GM12878 (cell line): ENCODE results near the gene TRIM32. TPM values are rescaled to one million over a fixed set of nuclear protein-coding genes. Genes with fewer than 3 reads are reported as not detected.

Source experiments
- ATAC-seq: fragments of 200-7000 bp; cut with Tn5 transposase; 3 replicates; pipeline ENCODE4 v1.9.1; 2020; ENCODE audit warnings: mild to moderate bottlenecking, moderate library complexity
- BruUV-seq: library from RNA; stranded (reverse); fragments of 400-500 nt; replicated peaks from 2 replicates; lab custom pipeline; 2021; lab: Mats Ljungman, UMichigan
- CTCF ChIA-PET: fragments of 300-600 bp; sonication (Branson Sonifier 250); formaldehyde crosslinking; extraction: SDS; loops from one replicate; lab custom pipeline; 2021; ENCODE audit warnings: inconsistent platforms; lab: Yijun Ruan, JAX
- POLR2A ChIA-PET: fragments of 350-600 bp; formaldehyde crosslinking; extraction: SDS; loops from one replicate; lab custom pipeline; 2021; ENCODE audit warnings: inconsistent platforms; lab: Charles Lee
- RAD21 ChIA-PET: fragments of 300-600 bp; sonication (Branson Sonifier 250); formaldehyde crosslinking; loops from one replicate; lab custom pipeline; 2023; ENCODE audit warnings: antibody characterized with exemption; ENCODE audit not compliant: unreplicated experiment; lab: Charles Lee
- SMC1A ChIA-PET: fragments of 300-600 bp; sonication (Branson Sonifier 250); formaldehyde crosslinking; loops from one replicate; lab custom pipeline; 2023; ENCODE audit not compliant: unreplicated experiment, uncharacterized antibody; lab: Charles Lee
- DNase-seq: peaks from one replicate; pipeline ENCODE4 v3.0.0-alpha.2; 2011; ENCODE audit warnings: low read depth, low spot score
- FAIRE-seq: peaks from 3 replicates; lab custom pipeline; 2011; peaks lifted over from hg19 to GRCh38; lab: Jason Lieb, UNC
- H2AFZ ChIP-seq: 2 replicates; pipeline ENCODE4 v1.6.0; 2011; ENCODE audit warnings: low read depth, low read length, control low read depth; ENCODE audit not compliant: control insufficient read depth
- H3K27ac ChIP-seq: 2 replicates; pipeline ENCODE4 v1.5.1; 2011; ENCODE audit warnings: control low read depth; ENCODE audit not compliant: control insufficient read depth, insufficient read depth
- H3K27me3 ChIP-seq, 2 experiments: replicated peaks in 1 of 2; 2 replicates each; pipeline versions ENCODE4 v1.6.0 to v1.6.1; 2011; ENCODE audit warnings: low read length in 1 of 2; ENCODE audit not compliant: control insufficient read depth in 2 of 2, insufficient read depth in 2 of 2
- H3K36me3 ChIP-seq, 2 experiments: 2 replicates each; pipeline ENCODE4 v1.5.1; 2011; ENCODE audit warnings: low read length in 1 of 2; ENCODE audit not compliant: control insufficient read depth in 2 of 2, insufficient read depth in 2 of 2
- H3K4me1 ChIP-seq: 2 replicates; pipeline ENCODE4 v1.6.1; 2011; ENCODE audit warnings: mild to moderate bottlenecking, low read length, moderate library complexity, mixed read lengths; ENCODE audit not compliant: control insufficient read depth, insufficient read depth
- H3K4me2 ChIP-seq: 2 replicates; pipeline ENCODE4 v1.6.0; 2011; ENCODE audit warnings: control low read depth; ENCODE audit not compliant: control insufficient read depth, insufficient read depth
- H3K4me3 ChIP-seq: fragments of 200-600 bp; sonication (generic); 2 replicates; pipeline ENCODE4 v1.5.1; 2016
- H3K79me2 ChIP-seq: 2 replicates; pipeline ENCODE4 v1.6.0; 2011; ENCODE audit warnings: low read length; ENCODE audit not compliant: control insufficient read depth, insufficient read depth
- H3K9ac ChIP-seq: 2 replicates; pipeline ENCODE4 v1.8.0; 2011; ENCODE audit warnings: low read length, control low read depth, mixed read lengths; ENCODE audit not compliant: control insufficient read depth, insufficient read depth
- H3K9me3 ChIP-seq: replicated peaks from 3 replicates; pipeline ENCODE4 v1.5.1; 2011; ENCODE audit warnings: mild to moderate bottlenecking, low read length; ENCODE audit not compliant: control insufficient read depth, insufficient read depth
- H4K20me1 ChIP-seq: 2 replicates; pipeline ENCODE4 v1.6.0; 2011; ENCODE audit not compliant: control insufficient read depth, insufficient read depth
- BMI1 ChIP-seq: fragments of 450-650 bp; IDR thresholded peaks from 2 replicates; pipeline ENCODE4 v1.6.1; 2016; ENCODE audit warnings: mild to moderate bottlenecking, moderate library complexity, borderline replicate concordance
- ETV6 ChIP-seq, 2 experiments: fragments of 450-650 bp in 1 of 2; IDR thresholded peaks in 1 of 2; conservative IDR thresholded peaks in 1 of 2; 2 replicates each; pipeline ENCODE4 v1.6.1; 2014; ENCODE audit warnings: antibody characterized with exemption in 1 of 2, borderline replicate concordance in 1 of 2, low read depth in 1 of 2, mild to moderate bottlenecking in 1 of 2, moderate library complexity in 1 of 2
- GATAD2B ChIP-seq: fragments of 450-650 bp; conservative IDR thresholded peaks from 2 replicates; pipeline ENCODE4 v1.6.1; 2017; ENCODE audit warnings: low read depth, mild to moderate bottlenecking, moderate library complexity
- HDAC6 ChIP-seq: fragments of 200-600 bp; sonication (generic); IDR thresholded peaks from one replicate; pipeline ENCODE4 v1.8.0; 2017; ENCODE audit warnings: antibody characterized with exemption; ENCODE audit not compliant: unreplicated experiment
- KAT2A ChIP-seq: conservative IDR thresholded peaks from 2 replicates; pipeline ENCODE4 v1.6.1; 2011; ENCODE audit warnings: low read depth, low read length; ENCODE audit not compliant: control insufficient read depth
- NFYA ChIP-seq: IDR thresholded peaks from 2 replicates; pipeline ENCODE4 v1.6.1; 2011; ENCODE audit warnings: low read depth, mild to moderate bottlenecking, low read length, improper control_type of control experiment, borderline replicate concordance
- RBBP5 ChIP-seq: fragments of 200-600 bp; sonication (generic); conservative IDR thresholded peaks from 2 replicates; pipeline ENCODE4 v1.6.1; 2016
- RELB ChIP-seq: fragments of 450-650 bp; IDR thresholded peaks from 2 replicates; pipeline ENCODE4 v1.6.1; 2017; ENCODE audit warnings: low read depth, mild to moderate bottlenecking, moderate library complexity
- SMAD1 ChIP-seq: fragments of 450-650 bp; IDR thresholded peaks from 2 replicates; pipeline ENCODE4 v1.6.1; 2018; ENCODE audit warnings: mild to moderate bottlenecking, low read depth; ENCODE audit not compliant: partially characterized antibody
- SPI1 ChIP-seq: IDR thresholded peaks from 2 replicates; pipeline ENCODE4 v1.6.1; 2011; ENCODE audit warnings: low read depth, mild to moderate bottlenecking, low read length, moderate library complexity, borderline replicate concordance; ENCODE audit not compliant: insufficient read depth
- WGBS: methylation state at CpG from one replicate; pipeline ENCODE4 v1.1.6; 2016; ENCODE audit warnings: low lambda C conversion rate; ENCODE audit not compliant: insufficient replicate concordance, insufficient coverage; ENCODE audit errors: missing lambda C conversion rate; 5-methylcytosine and 5-hydroxymethylcytosine counted together
- in situ Hi-C: fragments of 300-500 bp; cut with MboI; formaldehyde crosslinking; loops from 9 replicates; pipeline ENCODE4 v1.14.3; 2018; ENCODE audit warnings: mixed read lengths
- intact Hi-C: fragments of 100-400 bp; cut with micrococcal nuclease; formaldehyde crosslinking; loops from one replicate; pipeline ENCODE4 v1.14.2; 2022; ENCODE audit not compliant: unreplicated experiment
- polyA plus RNA-seq, 11 experiments: library from polyadenylated mRNA; depleted of rRNA in 4 of 11; unstranded in 6 of 11; stranded (reverse) in 5 of 11; fragments of >200 nt; fragmentation: Nextera tagmentation in 4 of 11; fragmentation: Illumina TruSeq in 1 of 11; extraction: Ambion mirVana in 4 of 11; extraction: Trizol in 1 of 11; gene quantifications; 1 replicate in 1 of 11; 2 replicates in 10 of 11; pipeline versions ENCODE4 v1.2.1 to v1.2.3, GENCODE V29; 2011 to 2016; ENCODE audit warnings: inconsistent platforms in 2 of 11, missing spikeins in 2 of 11, low read depth in 1 of 11
- total RNA-seq, 4 experiments: library from RNA; depleted of rRNA in 3 of 4; stranded (reverse); fragments of >200 nt in 3 of 4; fragmentation: Illumina TruSeq in 1 of 4; extraction: Trizol in 1 of 4; gene quantifications; 2 replicates each; pipeline versions ENCODE4 v1.2.1 to v1.2.3, GENCODE V29; 2013 to 2021

TRIM32 gene
- total and polyA plus RNA-seq, 10 of the 15 experiments (the other 5 are each of a cell fraction or from before 2014, with no cell fraction given) = 7.1 to 23.8 (median 12.2) TPM

- Histone ChIP-seq H3K4me3 (no peak overlapping the region), H3K27me3 (no peaks in the 10 kb centered on the region), H3K4me2 (no peak overlapping the region), H3K4me1 (no peaks in the 10 kb centered on the region), H3K27ac (no peak overlapping the region), H3K36me3 (no peaks in the 10 kb centered on the region), H2AFZ (no peak overlapping the region), H4K20me1 (no peaks in the 10 kb centered on the region), H3K79me2 (no peaks in the 10 kb centered on the region), H3K9me3 (peaks cover 10% of the 10 kb centered on the region; the same call in 2 of the 3 replicates), H3K9ac (no peak overlapping the region)
- no TSS peak for BruUV-seq
- CTCF ChIA-PET = interaction anchor here (0.6 to 1.3 kb wide), 3 partner anchors 58 to 1950 kb away, joined by 3 to 4 read pairs (median 3); no protein-coding TSS in a partner anchor
- RAD21 ChIA-PET = no interaction called here
- intact Hi-C loops (loop anchor here (10.0 kb wide), 1 partner anchor 174 kb away; no protein-coding TSS in a partner anchor), in situ Hi-C loops (no loop called here)
- POLR2A ChIA-PET = no interaction called here
- SMC1A ChIA-PET = interaction anchor here (0.6 to 0.8 kb wide), 2 partner anchors 35 to 1054 kb away, joined by 3 read pairs; no protein-coding TSS in a partner anchor
- FAIRE-seq = no peak
- TF ChIP-seq GATAD2B (no peak), HDAC6 (no peak), SMAD1 (no peak), ETV6 (conservative IDR thresholded peaks at IDR 0.05 in 1 of 2, IDR thresholded peaks at IDR 0.05 in 1 of 2; ENCODE audit: borderline replicate concordance in 1 of 2, low read depth in 1 of 2) (no peak), KAT2A (no peak), NFYA (no peak), RBBP5 (no peak), SPI1 (no peak), RELB (no peak), BMI1 (no peak)
- ATAC-seq = no peak
- no peak for DNase-seq
- WGBS = 75% methylated on average over 4 of the region's 4 CpGs
Measured at GRCh38 chr9:116668970-116669695, 18.0 kb upstream of the TRIM32 start.
